Activated naive CD4-positive, alpha-beta T cell treated with anti-CD3 and anti-CD28 coated beads, Interleukin-2, amount 50 U/mL, for 24 hours (primary cell): ENCODE results near the gene SPC24.
"Not testable (repeated sequence)": the region's sequence is repeated elsewhere in the genome, so short reads cannot be mapped to it uniquely, and the experiment has no call there.

Source experiments
- H3K27ac Mint-ChIP-seq: one replicate; pipeline ENCODE4 v1.8.0; 2021; ENCODE audit warnings: mild to moderate bottlenecking, mixed read lengths
- H3K27me3 Mint-ChIP-seq: one replicate; pipeline ENCODE4 v1.8.0; 2021; ENCODE audit warnings: mixed read lengths
- H3K36me3 Mint-ChIP-seq: one replicate; pipeline ENCODE4 v1.8.0; 2021; ENCODE audit warnings: mixed read lengths
- H3K4me1 Mint-ChIP-seq: one replicate; pipeline ENCODE4 v1.8.0; 2021; ENCODE audit warnings: mixed read lengths
- H3K4me3 Mint-ChIP-seq: one replicate; pipeline ENCODE4 v1.8.0; 2021; ENCODE audit warnings: mild to moderate bottlenecking, mixed read lengths
- H3K9me3 Mint-ChIP-seq: one replicate; pipeline ENCODE4 v1.8.0; 2021; ENCODE audit warnings: mixed read lengths

SPC24 gene

DNA sequence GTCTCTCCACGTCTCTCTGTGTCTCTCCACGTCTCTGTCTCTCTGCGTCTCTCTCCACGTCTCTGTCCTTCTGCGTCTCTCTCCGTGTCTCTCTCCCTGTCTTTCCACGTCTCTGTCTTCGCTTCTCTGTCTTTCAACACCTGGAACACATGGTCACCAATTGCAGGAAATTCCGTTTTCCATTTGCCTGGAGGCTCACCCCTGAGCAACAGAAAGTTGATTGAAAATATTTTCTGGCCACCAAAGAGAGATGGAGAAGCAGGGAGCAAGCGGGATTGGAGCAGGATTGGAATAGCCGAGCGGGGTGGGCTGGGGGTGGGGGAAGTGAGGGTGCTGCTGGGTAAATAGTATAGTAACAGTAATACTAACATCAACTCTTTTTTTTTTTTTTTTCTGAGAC, 40.1 kb upstream of the SPC24 start:
- H3K4me3 Mint-ChIP-seq = peak overlapping the region; percentile 8

DNA sequence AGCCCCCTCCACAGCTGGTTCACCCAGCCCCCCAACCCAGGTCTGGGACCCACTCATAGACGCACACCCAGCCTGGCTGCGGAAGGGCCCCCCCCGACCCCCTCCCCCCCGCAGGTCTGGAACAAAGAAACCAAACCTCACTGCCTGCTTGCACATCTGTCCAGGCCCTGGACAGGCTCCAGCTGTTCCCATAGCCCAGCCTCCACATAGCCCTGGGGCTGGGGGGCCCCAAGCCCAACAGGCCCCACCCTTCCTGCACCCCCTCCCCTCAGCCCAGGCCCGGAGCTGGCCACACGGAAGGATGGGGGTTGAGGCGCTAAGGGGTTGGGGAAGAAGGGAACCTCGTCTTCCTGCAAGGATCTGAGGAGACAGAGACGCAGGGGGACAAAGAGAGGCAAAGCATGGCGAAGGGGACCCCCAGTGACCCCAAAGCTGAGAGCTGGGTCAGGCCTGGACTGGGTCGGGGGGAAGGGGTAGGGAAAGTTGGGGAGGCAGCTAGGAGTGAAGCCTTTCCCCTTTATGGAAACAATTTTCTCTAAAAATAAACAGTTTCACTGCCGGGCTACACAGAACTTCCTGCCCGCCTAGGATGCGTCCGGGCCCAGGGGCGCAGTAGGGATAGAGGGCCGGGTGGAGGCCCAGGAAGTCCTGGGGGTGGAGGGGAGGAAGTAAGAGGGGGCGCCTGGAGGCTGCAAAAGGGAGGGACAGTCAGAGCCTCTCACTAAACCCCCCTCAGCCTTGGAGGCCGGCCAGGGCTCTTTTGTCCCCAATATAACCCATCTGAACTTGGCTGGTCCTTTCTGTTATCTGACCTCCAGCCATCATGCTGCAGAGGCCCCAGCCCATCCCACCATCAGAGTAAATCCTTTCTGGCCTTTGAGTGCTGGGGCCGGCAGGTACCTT, 39.3 kb upstream of the SPC24 start:
- peaks cover 5% of the 10 kb centered on the region for H3K4me1 Mint-ChIP-seq
- H3K4me3 Mint-ChIP-seq = no peak overlapping the region
- peaks cover 5% of the 10 kb centered on the region for H3K27me3 Mint-ChIP-seq
- H3K9me3 Mint-ChIP-seq = no peaks in the 10 kb centered on the region
- H3K36me3 Mint-ChIP-seq = no peaks in the 10 kb centered on the region
- H3K27ac Mint-ChIP-seq = no peak overlapping the region

More for the DNA sequence above, 40.1 kb upstream of the SPC24 start:
- H3K27me3 Mint-ChIP-seq = peaks cover 5% of the 10 kb centered on the region
- H3K9me3 Mint-ChIP-seq = no peaks in the 10 kb centered on the region
- H3K36me3 Mint-ChIP-seq = no peaks in the 10 kb centered on the region
- H3K4me1 Mint-ChIP-seq = peaks cover 5% of the 10 kb centered on the region
- H3K27ac Mint-ChIP-seq = no peak overlapping the region

GRCh38 chr19:11194173-11194572, 38.6 kb upstream of the SPC24 start:
- Mint-ChIP-seq H3K9me3 (no peaks in the 10 kb centered on the region), H3K27ac (no peak overlapping the region), H3K4me3 (no peak overlapping the region), H3K36me3 (no peaks in the 10 kb centered on the region), H3K4me1 (peaks cover 5% of the 10 kb centered on the region), H3K27me3 (peaks cover 5% of the 10 kb centered on the region)

- H3K27ac Mint-ChIP-seq = no peak overlapping the region
- H3K36me3 Mint-ChIP-seq = no peaks in the 10 kb centered on the region
- peaks cover 5% of the 10 kb centered on the region for H3K4me1 Mint-ChIP-seq
- peaks cover 5% of the 10 kb centered on the region for H3K27me3 Mint-ChIP-seq
- H3K9me3 Mint-ChIP-seq = no peaks in the 10 kb centered on the region
- no peak overlapping the region for H3K4me3 Mint-ChIP-seq
Measured at GRCh38 chr19:11192957-11193939, 37.7 kb upstream of the SPC24 start.

DNA sequence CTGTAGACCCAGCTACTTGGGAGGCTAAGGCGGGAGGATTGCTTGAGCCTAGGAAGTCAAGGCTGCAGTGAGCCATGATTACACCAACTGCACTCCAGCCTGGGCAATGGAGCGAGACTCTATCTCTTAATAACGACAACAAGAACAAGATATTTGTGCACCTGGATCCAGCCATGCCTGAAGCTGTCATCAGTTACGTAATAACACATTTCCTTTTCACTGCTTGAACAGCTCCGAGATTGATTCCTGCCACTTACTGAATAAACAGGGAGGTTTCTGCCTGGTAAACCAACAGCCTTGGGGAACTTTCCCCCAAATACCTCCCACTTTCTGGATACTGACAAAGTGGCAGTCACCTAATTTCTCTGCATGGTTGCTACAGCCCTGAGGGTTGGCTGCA, 36.4 kb upstream of the SPC24 start:
- H3K27ac Mint-ChIP-seq = no peak overlapping the region
- H3K36me3 Mint-ChIP-seq = no peaks in the 10 kb centered on the region
- H3K4me3 Mint-ChIP-seq = no peak overlapping the region
- H3K27me3 Mint-ChIP-seq = peaks cover 5% of the 10 kb centered on the region
- H3K4me1 Mint-ChIP-seq = peaks cover 5% of the 10 kb centered on the region
- no peaks in the 10 kb centered on the region for H3K9me3 Mint-ChIP-seq

DNA sequence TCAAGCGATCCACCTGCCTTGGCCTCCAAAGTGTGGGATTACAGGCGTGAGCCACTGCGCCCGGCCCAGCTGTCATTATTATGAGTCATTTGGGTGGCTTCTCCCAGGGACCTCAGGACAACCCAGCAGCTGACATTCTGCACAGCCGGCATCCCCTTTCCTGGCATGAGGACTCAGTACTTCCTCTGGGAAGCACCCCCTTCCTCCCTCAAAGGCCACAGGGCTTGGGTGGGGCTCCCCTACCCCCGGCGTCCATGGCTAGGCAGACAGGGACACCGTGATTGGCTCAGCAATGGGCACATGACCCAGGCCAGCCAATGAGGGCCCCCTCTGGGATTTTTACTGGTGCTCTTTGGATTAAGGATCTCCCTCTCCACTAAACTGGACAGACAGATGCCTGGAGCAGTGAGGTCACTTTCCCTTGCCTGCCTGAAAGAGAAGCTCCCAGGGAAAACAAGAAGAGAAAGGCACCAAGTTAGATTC, 35.7 kb upstream of the SPC24 start:
- Mint-ChIP-seq H3K9me3 (no peaks in the 10 kb centered on the region), H3K36me3 (no peaks in the 10 kb centered on the region), H3K4me3 (no peak overlapping the region), H3K27ac (no peak overlapping the region), H3K4me1 (peaks cover 5% of the 10 kb centered on the region), H3K27me3 (peaks cover 5% of the 10 kb centered on the region)

- peaks cover 2% of the 10 kb centered on the region for H3K4me1 Mint-ChIP-seq
- H3K36me3 Mint-ChIP-seq = no peaks in the 10 kb centered on the region
- no peaks in the 10 kb centered on the region for H3K9me3 Mint-ChIP-seq
- H3K27ac Mint-ChIP-seq = no peak overlapping the region
- peaks cover under 1% of the 10 kb centered on the region for H3K27me3 Mint-ChIP-seq
- no peak overlapping the region for H3K4me3 Mint-ChIP-seq
Measured at GRCh38 chr19:11190501-11190900, 34.9 kb upstream of the SPC24 start.

GRCh38 chr19:11187441-11187840, 31.9 kb upstream of the SPC24 start:
- no peak overlapping the region for H3K27ac Mint-ChIP-seq
- no peaks in the 10 kb centered on the region for H3K9me3 Mint-ChIP-seq
- no peaks in the 10 kb centered on the region for H3K27me3 Mint-ChIP-seq
- H3K36me3 Mint-ChIP-seq = no peaks in the 10 kb centered on the region
- H3K4me1 Mint-ChIP-seq = no peaks in the 10 kb centered on the region
- H3K4me3 Mint-ChIP-seq = no peak overlapping the region

GRCh38 chr19:11182994-11183393, 27.4 kb upstream of the SPC24 start:
- no peak overlapping the region for H3K4me3 Mint-ChIP-seq
- H3K9me3 Mint-ChIP-seq = no peaks in the 10 kb centered on the region
- no peaks in the 10 kb centered on the region for H3K4me1 Mint-ChIP-seq
- no peak overlapping the region for H3K27ac Mint-ChIP-seq
- H3K36me3 Mint-ChIP-seq = no peaks in the 10 kb centered on the region
- no peaks in the 10 kb centered on the region for H3K27me3 Mint-ChIP-seq

DNA sequence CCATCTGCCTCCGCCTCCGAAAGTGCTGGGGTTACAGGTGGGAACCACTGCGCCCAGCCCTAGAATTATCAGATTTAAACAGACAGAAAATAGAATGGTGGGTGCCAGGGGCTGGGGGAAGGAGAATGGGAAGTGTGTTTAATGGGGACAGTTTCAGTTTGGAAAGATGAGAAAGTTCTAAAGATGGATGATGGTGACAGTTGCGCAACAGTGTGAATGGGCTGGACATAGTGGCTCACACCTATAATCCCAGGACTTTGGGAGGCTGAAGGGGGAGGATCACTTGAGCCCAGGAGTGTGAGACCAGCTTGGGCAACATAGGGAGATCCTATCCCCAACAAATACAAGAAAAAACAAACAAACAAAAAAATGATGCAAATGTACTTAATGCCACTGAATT, 25.9 kb upstream of the SPC24 start:
- Mint-ChIP-seq H3K36me3 (no peaks in the 10 kb centered on the region), H3K4me3 (no peak overlapping the region), H3K9me3 (no peaks in the 10 kb centered on the region), H3K4me1 (no peaks in the 10 kb centered on the region), H3K27ac (no peak overlapping the region), H3K27me3 (peaks cover 2% of the 10 kb centered on the region)

DNA sequence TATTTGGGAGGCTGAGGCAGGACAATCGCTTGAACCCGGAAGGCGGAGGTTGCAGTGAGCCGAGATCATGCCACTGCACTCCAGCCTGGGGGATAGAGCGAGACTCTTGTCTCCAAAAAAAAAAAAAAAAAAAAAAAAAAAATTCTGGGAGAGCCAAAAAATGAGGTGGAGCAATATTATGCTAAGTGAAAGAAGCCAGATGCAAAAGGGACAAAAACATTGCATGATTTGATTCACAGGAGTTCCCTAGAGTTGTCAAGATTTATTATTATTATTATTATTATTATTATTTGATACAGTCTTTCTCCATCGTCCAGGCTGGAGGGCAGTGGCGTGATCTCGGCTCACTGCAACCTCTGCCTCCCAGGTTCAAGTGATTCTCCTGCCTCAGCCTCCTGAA, 25.4 kb upstream of the SPC24 start:
- H3K9me3 Mint-ChIP-seq, H3K4me3 Mint-ChIP-seq, H3K27me3 Mint-ChIP-seq, H3K36me3 Mint-ChIP-seq, H3K4me1 Mint-ChIP-seq, H3K27ac Mint-ChIP-seq: not testable (repeated sequence)

GRCh38 chr19:11180346-11180745, 24.8 kb upstream of the SPC24 start:
- no peaks in the 10 kb centered on the region for H3K4me1 Mint-ChIP-seq
- peaks cover 2% of the 10 kb centered on the region for H3K27me3 Mint-ChIP-seq
- H3K36me3 Mint-ChIP-seq = no peaks in the 10 kb centered on the region
- H3K27ac Mint-ChIP-seq = no peak overlapping the region
- H3K4me3 Mint-ChIP-seq = no peak overlapping the region
- no peaks in the 10 kb centered on the region for H3K9me3 Mint-ChIP-seq

- Mint-ChIP-seq H3K4me3 (no peak overlapping the region), H3K27ac (no peak overlapping the region), H3K4me1 (no peaks in the 10 kb centered on the region), H3K9me3 (no peaks in the 10 kb centered on the region), H3K27me3 (peaks cover 2% of the 10 kb centered on the region), H3K36me3 (no peaks in the 10 kb centered on the region)
Measured at GRCh38 chr19:11179716-11180297, 24.2 kb upstream of the SPC24 start.

DNA sequence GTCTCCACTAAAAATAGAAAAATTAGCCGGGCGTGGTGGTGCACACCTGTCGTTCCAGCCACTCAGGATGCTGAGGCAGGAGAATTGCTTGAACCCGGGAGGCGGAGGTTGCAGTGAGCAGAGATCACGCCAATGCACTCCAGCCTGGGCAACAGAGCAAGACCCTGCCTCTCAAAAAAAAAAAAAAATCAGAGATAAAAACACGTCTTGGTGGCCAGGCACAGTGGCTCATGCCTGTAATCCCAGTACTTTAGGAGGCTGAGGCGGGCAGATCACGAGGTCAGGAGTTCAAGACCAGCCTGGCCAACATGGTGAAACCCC, 23.5 kb upstream of the SPC24 start:
- not testable (repeated sequence) for H3K27me3 Mint-ChIP-seq, H3K36me3 Mint-ChIP-seq, H3K4me3 Mint-ChIP-seq, H3K4me1 Mint-ChIP-seq, H3K9me3 Mint-ChIP-seq, H3K27ac Mint-ChIP-seq

DNA sequence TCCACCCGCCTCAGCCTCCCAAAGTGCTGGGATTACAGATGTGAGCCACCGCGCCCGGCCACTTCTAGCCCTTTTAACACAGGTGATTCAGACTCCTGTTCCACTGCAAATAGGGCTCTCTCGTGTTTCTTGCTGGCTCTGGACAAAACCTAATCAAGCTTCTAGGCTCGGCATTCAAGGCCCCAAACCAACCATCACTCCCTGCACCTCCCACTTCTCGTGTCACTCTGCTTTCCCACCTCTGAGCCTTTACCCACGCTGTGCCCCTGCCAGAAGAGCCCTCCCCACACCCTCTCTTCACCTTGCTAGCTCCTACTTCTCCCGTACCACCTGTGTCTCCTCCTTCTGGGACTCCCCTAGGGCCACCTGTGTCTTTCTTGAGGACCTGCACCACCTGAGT, 22.0 kb upstream of the SPC24 start:
- Mint-ChIP-seq H3K9me3 (no peaks in the 10 kb centered on the region), H3K27ac (peak overlapping the region; percentile 5), H3K4me3 (no peak overlapping the region), H3K36me3 (no peaks in the 10 kb centered on the region), H3K27me3 (peaks cover 2% of the 10 kb centered on the region), H3K4me1 (no peaks in the 10 kb centered on the region)
